Endothelial cell of umbilical vein (primary cell): ENCODE results near the gene PPP4C.

ENCODE experiments used
- CTCF ChIP-seq, 2 donors: IDR thresholded peaks; 1 replicate in 1 of 2; 2 replicates in 1 of 2; pipeline ENCODE4 v1.5.1; 2011; ENCODE audit warnings: low read length in 2 of 2, mild to moderate bottlenecking in 2 of 2, moderate library complexity in 2 of 2, control low read depth in 1 of 2, inconsistent platforms in 1 of 2, low read depth in 1 of 2; ENCODE audit not compliant: insufficient read depth in 1 of 2; ENCODE audit errors: extremely low read depth in 1 of 2
- EZH2 ChIP-seq: IDR thresholded peaks from 2 replicates; pipeline ENCODE4 v1.6.1; 2012; ENCODE audit warnings: borderline replicate concordance, low read depth, mild to moderate bottlenecking, moderate library complexity, low read length, inconsistent platforms; ENCODE audit not compliant: severe bottlenecking
- FOS ChIP-seq: IDR thresholded peaks from 2 replicates; pipeline ENCODE4 v1.6.1; 2011; ENCODE audit warnings: mild to moderate bottlenecking, low read length, moderate library complexity, borderline replicate concordance; ENCODE audit not compliant: insufficient read depth
- GATA2 ChIP-seq: IDR thresholded peaks from 2 replicates; pipeline ENCODE4 v1.7.0; 2011; ENCODE audit warnings: low read depth, mild to moderate bottlenecking, moderate library complexity, mixed read lengths, low read length; ENCODE audit not compliant: insufficient read length, insufficient read depth
- JUN ChIP-seq: IDR thresholded peaks from 2 replicates; pipeline ENCODE4 v1.6.1; 2011; ENCODE audit warnings: borderline replicate concordance, low read depth; ENCODE audit not compliant: insufficient read length, insufficient read depth
- MAX ChIP-seq: IDR thresholded peaks from 2 replicates; pipeline ENCODE4 v1.6.1; 2011; ENCODE audit not compliant: insufficient read depth, insufficient read length
- MYC ChIP-seq: IDR thresholded peaks from one replicate; pipeline ENCODE4 v1.6.1; 2011; ENCODE audit warnings: mild to moderate bottlenecking, low read depth, low read length
- POLR2A ChIP-seq: IDR thresholded peaks from 2 replicates; pipeline ENCODE4 v1.6.1; 2012; ENCODE audit warnings: low read depth, mild to moderate bottlenecking, control low read depth, low read length
- POLR2AphosphoS5 ChIP-seq: IDR thresholded peaks from 2 replicates; pipeline ENCODE4 v1.6.1; 2012; ENCODE audit warnings: low read depth, mild to moderate bottlenecking, control low read depth, low read length, moderate library complexity; ENCODE audit not compliant: insufficient read depth

- no peak for TF ChIP-seq POLR2A
- TF ChIP-seq CTCF (IDR thresholded peaks at IDR 0.05; ENCODE audit: extremely low read depth in 1 of 2, insufficient read depth in 1 of 2, low read depth in 1 of 2, low read length in 2 of 2): no peak
- no peak for TF ChIP-seq GATA2
- no peak for TF ChIP-seq EZH2
- no peak for TF ChIP-seq JUN
- no peak for TF ChIP-seq MYC
- no peak for TF ChIP-seq POLR2AphosphoS5
- no peak for TF ChIP-seq MAX
- TF ChIP-seq FOS: no peak
Observed at GRCh38 chr16:30077656-30078055, 1.9 kb downstream of the PPP4C start.
